ENCODE data around the gene CABLES2.

- TF ChIP-seq SP1 (CRISPR knock-in tag; conservative IDR thresholded peaks at IDR 0.05) (no peak), ZNF232 (CRISPR knock-in tag; IDR thresholded peaks at IDR 0.05) (no peak), FOXJ3 (CRISPR knock-in tag; IDR thresholded peaks at IDR 0.05; ENCODE audit: borderline replicate concordance) (no peak), ZNF263 (CRISPR knock-in tag; IDR thresholded peaks at IDR 0.05; ENCODE audit: low read depth) (no peak), ZBTB43 (CRISPR knock-in tag; IDR thresholded peaks at IDR 0.05) (no peak), ATF6 (CRISPR knock-in tag; IDR thresholded peaks at IDR 0.05) (no peak), CREB1 (CRISPR knock-in tag; IDR thresholded peaks at IDR 0.05) (no peak), TCF7 (CRISPR knock-in tag; IDR thresholded peaks at IDR 0.05; ENCODE audit: low read depth) (no peak), TEAD4 (CRISPR knock-in tag; IDR thresholded peaks at IDR 0.05) (no peak)
- TF ChIP-seq, protein P1, sequence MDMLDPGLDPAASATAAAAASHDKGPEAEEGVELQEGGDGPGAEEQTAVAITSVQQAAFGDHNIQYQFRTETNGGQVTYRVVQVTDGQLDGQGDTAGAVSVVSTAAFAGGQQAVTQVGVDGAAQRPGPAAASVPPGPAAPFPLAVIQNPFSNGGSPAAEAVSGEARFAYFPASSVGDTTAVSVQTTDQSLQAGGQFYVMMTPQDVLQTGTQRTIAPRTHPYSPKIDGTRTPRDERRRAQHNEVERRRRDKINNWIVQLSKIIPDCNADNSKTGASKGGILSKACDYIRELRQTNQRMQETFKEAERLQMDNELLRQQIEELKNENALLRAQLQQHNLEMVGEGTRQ (CRISPR knock-in tag; IDR thresholded peaks at IDR 0.05): no peak
- TF ChIP-seq, protein P2, sequence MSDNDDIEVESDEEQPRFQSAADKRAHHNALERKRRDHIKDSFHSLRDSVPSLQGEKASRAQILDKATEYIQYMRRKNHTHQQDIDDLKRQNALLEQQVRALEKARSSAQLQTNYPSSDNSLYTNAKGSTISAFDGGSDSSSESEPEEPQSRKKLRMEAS (CRISPR knock-in tag; IDR thresholded peaks at IDR 0.05): no peak
- TF ChIP-seq, protein P3, sequence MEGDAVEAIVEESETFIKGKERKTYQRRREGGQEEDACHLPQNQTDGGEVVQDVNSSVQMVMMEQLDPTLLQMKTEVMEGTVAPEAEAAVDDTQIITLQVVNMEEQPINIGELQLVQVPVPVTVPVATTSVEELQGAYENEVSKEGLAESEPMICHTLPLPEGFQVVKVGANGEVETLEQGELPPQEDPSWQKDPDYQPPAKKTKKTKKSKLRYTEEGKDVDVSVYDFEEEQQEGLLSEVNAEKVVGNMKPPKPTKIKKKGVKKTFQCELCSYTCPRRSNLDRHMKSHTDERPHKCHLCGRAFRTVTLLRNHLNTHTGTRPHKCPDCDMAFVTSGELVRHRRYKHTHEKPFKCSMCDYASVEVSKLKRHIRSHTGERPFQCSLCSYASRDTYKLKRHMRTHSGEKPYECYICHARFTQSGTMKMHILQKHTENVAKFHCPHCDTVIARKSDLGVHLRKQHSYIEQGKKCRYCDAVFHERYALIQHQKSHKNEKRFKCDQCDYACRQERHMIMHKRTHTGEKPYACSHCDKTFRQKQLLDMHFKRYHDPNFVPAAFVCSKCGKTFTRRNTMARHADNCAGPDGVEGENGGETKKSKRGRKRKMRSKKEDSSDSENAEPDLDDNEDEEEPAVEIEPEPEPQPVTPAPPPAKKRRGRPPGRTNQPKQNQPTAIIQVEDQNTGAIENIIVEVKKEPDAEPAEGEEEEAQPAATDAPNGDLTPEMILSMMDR (IDR thresholded peaks at IDR 0.05): no peak
These were observed 5.3 kb upstream of the CABLES2 start for GRCh38 chr20:62412194-62413024.
